ENCODE results near the gene ATP6V0E1.

ATP6V0E1 gene

DNA sequence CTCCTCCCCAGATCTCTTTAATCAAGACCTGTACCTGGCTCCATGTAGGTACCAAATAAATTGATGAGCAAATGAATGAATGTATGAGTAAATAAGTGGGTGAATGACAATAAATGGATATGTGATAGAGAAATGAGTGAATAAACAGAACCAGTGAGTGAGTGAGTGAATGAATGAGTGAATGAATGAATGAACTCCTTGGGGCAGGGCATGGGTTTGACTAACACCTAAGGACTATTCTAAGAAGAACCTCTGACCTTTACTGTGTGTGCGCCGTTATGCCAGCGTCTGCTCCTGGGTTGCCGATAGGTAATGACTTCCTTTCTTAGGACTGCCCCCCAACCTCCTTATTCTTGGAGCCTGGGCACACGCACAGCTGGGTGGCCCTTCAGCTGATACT is 26.1 kb upstream of the ATP6V0E1 start:
- H3K27ac ChIP-seq = no peak overlapping the region
- TF ChIP-seq, protein P1, sequence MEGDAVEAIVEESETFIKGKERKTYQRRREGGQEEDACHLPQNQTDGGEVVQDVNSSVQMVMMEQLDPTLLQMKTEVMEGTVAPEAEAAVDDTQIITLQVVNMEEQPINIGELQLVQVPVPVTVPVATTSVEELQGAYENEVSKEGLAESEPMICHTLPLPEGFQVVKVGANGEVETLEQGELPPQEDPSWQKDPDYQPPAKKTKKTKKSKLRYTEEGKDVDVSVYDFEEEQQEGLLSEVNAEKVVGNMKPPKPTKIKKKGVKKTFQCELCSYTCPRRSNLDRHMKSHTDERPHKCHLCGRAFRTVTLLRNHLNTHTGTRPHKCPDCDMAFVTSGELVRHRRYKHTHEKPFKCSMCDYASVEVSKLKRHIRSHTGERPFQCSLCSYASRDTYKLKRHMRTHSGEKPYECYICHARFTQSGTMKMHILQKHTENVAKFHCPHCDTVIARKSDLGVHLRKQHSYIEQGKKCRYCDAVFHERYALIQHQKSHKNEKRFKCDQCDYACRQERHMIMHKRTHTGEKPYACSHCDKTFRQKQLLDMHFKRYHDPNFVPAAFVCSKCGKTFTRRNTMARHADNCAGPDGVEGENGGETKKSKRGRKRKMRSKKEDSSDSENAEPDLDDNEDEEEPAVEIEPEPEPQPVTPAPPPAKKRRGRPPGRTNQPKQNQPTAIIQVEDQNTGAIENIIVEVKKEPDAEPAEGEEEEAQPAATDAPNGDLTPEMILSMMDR (conservative IDR thresholded peaks at IDR 0.05) = no peak

DNA sequence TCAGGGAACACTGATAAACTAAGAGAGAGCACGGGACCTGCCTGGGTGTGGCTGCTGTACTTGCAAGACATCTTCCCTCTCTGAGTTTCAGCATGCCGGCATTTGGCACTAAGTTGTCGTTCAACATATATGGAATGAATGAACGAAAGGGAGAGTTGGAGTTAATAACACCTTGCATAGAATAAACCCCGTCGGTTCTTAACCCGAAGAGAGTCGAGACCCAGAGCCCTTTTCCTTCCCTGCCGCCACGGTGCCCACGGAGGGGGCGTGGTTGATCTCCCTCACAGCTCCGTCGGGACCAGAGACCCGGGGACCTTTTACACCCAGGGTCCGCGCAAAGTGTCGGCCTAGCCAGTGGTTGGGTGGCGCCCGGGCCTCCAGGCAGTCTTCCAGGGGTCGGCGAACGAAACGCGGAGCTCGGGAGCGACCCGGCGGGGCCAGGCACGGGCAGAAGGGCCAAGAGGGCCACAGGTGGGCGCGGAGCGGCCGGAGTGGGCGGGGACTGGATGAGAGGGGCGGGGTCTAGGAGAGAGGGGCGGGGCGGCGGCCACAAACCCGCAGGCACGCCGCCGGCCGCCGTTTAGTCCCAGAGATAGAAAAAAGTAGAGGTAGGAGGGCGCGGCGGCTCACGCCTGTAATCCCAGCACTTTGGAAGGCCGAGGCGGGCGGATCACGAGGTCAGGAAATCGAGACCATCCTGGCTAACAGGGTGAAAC is 25.1 kb upstream of the ATP6V0E1 start:
- peak overlapping the region; percentile 63 for H3K27ac ChIP-seq
- TF ChIP-seq, protein P1 (conservative IDR thresholded peaks at IDR 0.05) = no peak

DNA sequence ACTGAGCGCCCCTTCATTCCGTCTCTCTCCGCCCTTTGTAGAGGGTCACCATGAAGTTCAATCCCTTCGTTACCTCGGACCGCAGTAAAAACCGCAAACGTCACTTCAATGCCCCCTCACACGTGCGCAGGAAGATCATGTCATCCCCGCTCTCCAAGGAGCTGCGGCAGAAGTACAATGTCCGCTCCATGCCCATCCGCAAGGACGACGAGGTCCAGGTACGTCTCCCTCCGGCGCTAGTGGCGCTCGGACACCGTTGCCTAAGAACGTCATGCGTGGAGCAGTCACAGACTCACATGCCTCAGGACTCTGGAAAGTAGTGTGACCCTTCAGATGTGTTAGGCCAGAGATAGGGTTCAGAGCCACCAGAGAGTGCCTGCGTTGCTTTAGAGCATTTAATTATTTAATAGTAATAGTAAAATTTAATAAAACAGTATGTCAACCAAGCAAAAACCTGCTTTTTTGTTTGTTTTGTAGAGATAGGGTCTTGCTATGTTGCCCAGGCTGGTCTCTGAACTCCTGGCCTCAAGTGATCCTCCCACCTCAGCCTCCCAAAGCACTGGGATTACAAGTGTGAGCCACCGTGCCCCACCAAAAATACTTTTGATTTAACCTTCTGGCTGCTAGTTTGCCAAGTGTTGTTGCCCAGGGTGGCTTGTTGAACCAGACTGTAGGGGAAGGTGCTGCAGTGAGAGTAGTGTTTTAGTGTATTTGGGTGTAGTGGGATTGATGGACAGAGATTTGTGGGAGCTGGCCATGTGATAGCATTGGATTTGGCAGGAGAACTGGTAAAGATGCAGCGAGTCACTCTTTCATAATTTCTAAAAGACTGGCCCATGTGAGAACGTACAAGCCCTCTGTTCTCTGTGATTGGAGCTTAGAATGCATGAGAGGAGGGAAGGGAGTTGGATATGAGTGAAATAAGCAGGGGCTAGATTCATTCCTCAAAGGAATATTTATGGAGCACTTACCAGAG is 23.5 kb upstream of the ATP6V0E1 start:
- TF ChIP-seq, protein P1 (conservative IDR thresholded peaks at IDR 0.05) = no peak
- peak overlapping the region; percentile 63; the same call in 1 of the 2 replicates for H3K27ac ChIP-seq

DNA sequence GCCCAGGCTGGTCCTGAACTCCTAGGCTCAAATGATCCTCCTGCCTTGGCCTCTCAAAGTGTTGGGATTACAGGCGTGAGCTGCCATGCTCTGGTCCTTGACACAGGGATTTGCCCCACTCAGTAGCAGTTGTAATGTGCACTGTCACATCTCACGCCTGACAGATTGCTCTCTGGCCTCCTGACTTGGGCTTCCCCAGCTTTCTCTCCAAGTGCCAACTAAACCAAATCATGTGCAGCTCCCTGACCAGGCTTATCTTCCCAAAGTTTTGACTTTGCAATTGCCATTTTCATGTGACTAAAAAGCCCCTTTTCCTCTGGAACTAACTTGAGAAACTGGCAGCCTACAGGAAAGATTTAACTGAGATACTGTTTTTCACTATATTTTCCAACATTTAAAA is 13.7 kb upstream of the ATP6V0E1 start:
- TF ChIP-seq, protein P1 (conservative IDR thresholded peaks at IDR 0.05) = no peak
- no peak overlapping the region for H3K27ac ChIP-seq

DNA sequence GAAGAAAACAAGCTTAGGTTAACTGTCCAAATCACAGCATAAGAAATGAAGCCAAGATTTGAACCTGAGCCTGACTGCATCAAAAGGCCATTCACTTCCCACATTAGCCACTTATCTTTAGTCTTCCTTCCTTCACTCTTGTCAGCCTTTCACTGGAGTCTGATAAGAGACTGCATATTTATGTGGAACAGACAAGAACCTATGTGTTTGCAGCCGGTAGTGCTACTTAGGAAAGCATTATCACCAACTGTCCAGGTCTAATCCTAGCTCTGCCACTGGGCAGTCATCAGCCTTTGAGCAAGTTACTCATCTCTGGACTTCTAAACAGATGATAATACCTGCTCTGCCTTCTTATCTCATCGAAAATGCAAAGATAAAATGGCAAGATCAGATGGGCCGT is 12.1 kb upstream of the ATP6V0E1 start:
- H3K27ac ChIP-seq = no peak overlapping the region
- TF ChIP-seq, protein P1 (conservative IDR thresholded peaks at IDR 0.05) = no peak

DNA sequence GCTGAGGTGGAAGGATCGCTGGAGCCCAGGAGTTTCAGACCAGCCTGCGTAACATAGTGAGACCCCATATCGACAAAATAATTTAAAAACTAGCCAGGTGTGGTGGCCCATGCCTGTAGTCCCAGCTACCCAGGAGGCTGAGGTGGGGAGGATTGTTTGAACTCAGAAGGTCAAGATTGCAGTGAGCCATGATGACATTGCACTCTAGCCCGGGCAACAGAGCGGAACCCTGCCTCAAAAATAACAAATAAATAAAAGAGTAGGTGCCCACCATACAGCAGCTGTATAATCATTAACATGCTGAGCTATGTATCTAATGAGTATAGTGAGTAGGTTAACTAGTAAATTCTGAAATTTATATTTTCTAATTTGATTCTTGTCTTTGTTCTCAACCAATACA is 11.0 kb upstream of the ATP6V0E1 start:
- TF ChIP-seq, protein P1 (conservative IDR thresholded peaks at IDR 0.05) = no peak
- no peak overlapping the region for H3K27ac ChIP-seq
